HL-60 (cell line): Measurements from ENCODE around the gene TRIM29.

Experiments used
- DNase-seq, 2 experiments: peaks; one replicate each; pipeline ENCODE4 v3.0.0-alpha.2; 2010 to 2020; ENCODE audit warnings: low read depth in 1 of 2, low spot score in 1 of 2
- H3K27ac ChIP-seq: fragments of 250-450 bp; sonication (Bioruptor Pico); replicated peaks from 2 replicates; pipeline ENCODE4 v1.5.1; 2020; ENCODE audit warnings: mild to moderate bottlenecking, moderate library complexity
- H3K27me3 ChIP-seq: fragments of 250-450 bp; sonication (Bioruptor Pico); 2 replicates; pipeline ENCODE4 v1.5.1; 2021; ENCODE audit warnings: mild to moderate bottlenecking, moderate library complexity; ENCODE audit not compliant: insufficient read depth, poor library complexity, severe bottlenecking
- H3K4me3 ChIP-seq: replicated peaks from 2 replicates; pipeline ENCODE4 v1.5.1; 2011; ENCODE audit warnings: mild to moderate bottlenecking, control low read depth, low read length; ENCODE audit not compliant: insufficient read depth
- CTCF ChIP-seq: IDR thresholded peaks from one replicate; pipeline ENCODE4 v1.5.1; 2011; ENCODE audit warnings: low read length, control low read depth, inconsistent platforms; ENCODE audit not compliant: insufficient read depth
- GABPA ChIP-seq: IDR thresholded peaks from 2 replicates; pipeline ENCODE4 v1.6.1; 2012; ENCODE audit warnings: low read depth
- POLR2AphosphoS5 ChIP-seq: IDR thresholded peaks from 2 replicates; pipeline ENCODE4 v1.6.1; 2012; ENCODE audit warnings: low read depth
- REST ChIP-seq: IDR thresholded peaks from 2 replicates; pipeline ENCODE4 v1.6.1; 2012; ENCODE audit warnings: low read depth; ENCODE audit not compliant: insufficient replicate concordance
- SPI1 ChIP-seq: IDR thresholded peaks from 2 replicates; pipeline ENCODE4 v1.6.1; 2012; ENCODE audit warnings: low read depth, mild to moderate bottlenecking, borderline replicate concordance

The TRIM29 gene

DNA sequence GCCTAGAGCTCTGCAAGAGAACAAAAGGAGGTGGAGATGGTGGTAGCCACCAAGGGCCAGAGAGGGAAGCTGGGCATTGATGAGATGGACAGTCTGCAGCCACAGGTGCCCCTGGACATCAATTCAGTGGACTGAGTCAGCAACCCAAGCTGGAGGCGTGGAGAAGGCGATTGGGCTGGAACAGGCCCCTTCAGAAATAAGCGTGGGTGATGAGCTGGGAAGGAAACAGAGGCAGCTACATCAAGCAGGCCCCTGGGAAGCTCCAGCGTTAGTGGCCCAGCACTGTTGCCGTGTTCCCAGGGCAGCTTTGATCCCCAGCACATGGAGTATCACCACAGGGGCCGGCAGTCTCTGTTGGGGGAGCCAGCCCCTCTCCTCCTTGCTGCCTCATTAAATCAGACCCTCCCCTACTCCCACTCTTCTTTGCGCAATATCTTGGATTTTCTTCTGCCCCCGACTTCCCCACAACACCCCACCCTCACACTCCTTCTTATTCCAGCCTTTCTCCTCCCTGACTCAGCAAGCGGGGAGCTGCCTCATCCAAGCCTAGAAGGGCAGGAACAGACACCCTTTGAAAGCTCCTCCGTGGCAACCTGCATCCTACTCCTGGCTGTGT, 41.3 kb upstream of the TRIM29 start:
- TF ChIP-seq POLR2AphosphoS5: no peak
- no peak for TF ChIP-seq REST
- TF ChIP-seq SPI1: no peak
- no peak for TF ChIP-seq GABPA
- TF ChIP-seq CTCF: no peak
- no peak for DNase-seq
- no peak overlapping the region for H3K4me3 ChIP-seq
- no peaks in the 10 kb centered on the region for H3K27me3 ChIP-seq
- H3K27ac ChIP-seq: no peak overlapping the region

GRCh38 chr11:120178561-120179056, 40.7 kb upstream of the TRIM29 start:
- no peak for DNase-seq
- H3K4me3 ChIP-seq: no peak overlapping the region
- H3K27me3 ChIP-seq: no peaks in the 10 kb centered on the region
- no peak overlapping the region for H3K27ac ChIP-seq
- TF ChIP-seq CTCF (no peak), REST (no peak), GABPA (no peak)

GRCh38 chr11:120174866-120175265, 37.0 kb upstream of the TRIM29 start:
- TF ChIP-seq SPI1 (no peak), CTCF (no peak), GABPA (no peak)
- Histone ChIP-seq H3K27ac (peak overlapping the region; percentile 24), H3K27me3 (peaks cover 8% of the 10 kb centered on the region), H3K4me3 (no peak overlapping the region)
- DNase-seq: peak in 1 of 2 experiments; percentile 80

DNA sequence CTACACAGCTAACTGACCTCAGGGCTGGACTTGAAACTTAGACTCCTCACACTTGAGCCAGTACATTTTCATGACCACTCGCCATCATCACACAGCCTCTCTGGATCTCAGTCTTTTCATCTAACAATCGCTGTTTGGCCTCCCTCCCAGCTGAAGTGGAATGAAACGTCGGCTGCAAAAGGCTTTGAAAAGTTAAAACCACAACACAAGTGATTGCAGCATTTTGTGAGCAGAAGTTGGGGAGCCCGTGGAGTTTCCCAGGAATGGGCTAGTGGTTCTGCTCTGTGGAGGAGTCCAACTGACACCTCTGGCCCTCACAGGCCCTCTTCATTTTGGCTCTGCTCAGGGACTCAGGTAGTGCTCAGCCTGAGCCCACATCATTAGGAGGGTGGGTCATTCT, 35.9 kb upstream of the TRIM29 start:
- Histone ChIP-seq H3K27ac (no peak overlapping the region; the same call in 1 of the 2 replicates), H3K27me3 (peaks cover 9% of the 10 kb centered on the region), H3K4me3 (no peak overlapping the region)
- DNase-seq: peak in 1 of 2 experiments; percentile 24
- TF ChIP-seq SPI1 (no peak), CTCF (no peak), POLR2AphosphoS5 (no peak), REST (no peak), GABPA (no peak)
